Transverse colon (tissue), 4 donors: Measurements from ENCODE around the gene DRC7.

Experiments
- CTCF ChIP-seq, 5 experiments: fragments of 200-600 bp in 3 of 5; fragments of 450-650 bp in 2 of 5; sonication (generic) in 3 of 5; IDR thresholded peaks; 1 replicate in 2 of 5; 2 replicates in 3 of 5; pipeline ENCODE4 v1.5.1; 2016 to 2017; ENCODE audit warnings: antibody characterized with exemption in 5 of 5, inconsistent platforms in 3 of 5, mild to moderate bottlenecking in 2 of 5, moderate library complexity in 1 of 5
- POLR2A ChIP-seq: fragments of 450-650 bp; IDR thresholded peaks from one replicate; pipeline ENCODE4 v1.6.1; 2016; ENCODE audit warnings: antibody characterized with exemption, mild to moderate bottlenecking, moderate library complexity
- POLR2AphosphoS5 ChIP-seq, 3 donors: sonication (generic); formaldehyde crosslinking; IDR thresholded peaks; one replicate each; pipeline ENCODE4 v1.6.1; 2016; ENCODE audit warnings: antibody characterized with exemption in 3 of 3

GRCh38 chr16:57664662-57665025, 30.0 kb upstream of the DRC7 start:
- TF ChIP-seq CTCF (IDR thresholded peaks at IDR 0.05) (no peak), POLR2AphosphoS5 (IDR thresholded peaks at IDR 0.05) (no peak), POLR2A (no peak)
